GM23338 (cell line): ENCODE data around the gene SLC38A9. TPM values are rescaled to one million over a fixed set of nuclear protein-coding genes. Genes with fewer than 3 reads are reported as not detected.

Experiments
- ATAC-seq: fragments of 200-7000 bp; cut with Tn5 transposase; 3 replicates; pipeline ENCODE4 v1.9.1; 2020
- DNase-seq: peaks from one replicate; pipeline ENCODE4 v3.0.0-alpha.2; 2015; ENCODE audit warnings: low spot score
- H2AFZ ChIP-seq: fragments of 200-600 bp; sonication (generic); 2 replicates; pipeline ENCODE4 v1.8.0; 2016; ENCODE audit warnings: antibody characterized with exemption, mild to moderate bottlenecking, moderate library complexity
- H3F3A ChIP-seq: fragments of 200-600 bp; sonication (generic); replicated peaks from 2 replicates; pipeline ENCODE4 v1.8.0; 2017; ENCODE audit warnings: antibody characterized with exemption, mixed run types, low read depth
- H3K27ac ChIP-seq: fragments of 200-600 bp; sonication (generic); 2 replicates; pipeline ENCODE4 v1.6.1; 2016; ENCODE audit warnings: low read depth
- H3K27me3 ChIP-seq: fragments of 200-600 bp; sonication (generic); 2 replicates; pipeline ENCODE4 v1.8.0; 2016; ENCODE audit warnings: mild to moderate bottlenecking, mixed run types, moderate library complexity; ENCODE audit not compliant: insufficient read depth
- H3K36me3 ChIP-seq: fragments of 200-600 bp; sonication (generic); 2 replicates; pipeline ENCODE4 v1.8.0; 2016; ENCODE audit warnings: mild to moderate bottlenecking; ENCODE audit not compliant: insufficient read depth
- H3K4me1 ChIP-seq: fragments of 200-600 bp; sonication (generic); 2 replicates; pipeline ENCODE4 v1.8.0; 2016; ENCODE audit warnings: mild to moderate bottlenecking, moderate library complexity; ENCODE audit not compliant: insufficient read depth
- H3K4me2 ChIP-seq: fragments of 200-600 bp; sonication (generic); 2 replicates; pipeline ENCODE4 v1.7.1; 2017; ENCODE audit warnings: mixed run types
- H3K4me3 ChIP-seq: fragments of 200-600 bp; sonication (generic); 2 replicates; pipeline ENCODE4 v1.6.1; 2016; ENCODE audit warnings: mixed run types
- H3K79me2 ChIP-seq: fragments of 200-600 bp; sonication (generic); replicated peaks from 2 replicates; pipeline ENCODE4 v1.8.0; 2017; ENCODE audit warnings: mild to moderate bottlenecking; ENCODE audit not compliant: insufficient read depth
- H3K9me2 ChIP-seq: fragments of 200-600 bp; sonication (generic); 2 replicates; pipeline ENCODE4 v1.8.0; 2017; ENCODE audit not compliant: insufficient read depth
- H4K20me1 ChIP-seq: fragments of 200-600 bp; sonication (generic); replicated peaks from 2 replicates; pipeline ENCODE4 v1.8.0; 2017; ENCODE audit warnings: mild to moderate bottlenecking; ENCODE audit not compliant: insufficient read depth
- H3K27ac Mint-ChIP-seq: 2 replicates; pipeline ENCODE4 v1.8.0; 2020; ENCODE audit warnings: inconsistent platforms, mild to moderate bottlenecking, moderate library complexity, mixed read lengths
- H3K27me3 Mint-ChIP-seq: 3 replicates; pipeline ENCODE4 v1.8.0; 2022; ENCODE audit warnings: low read depth, mild to moderate bottlenecking, moderate library complexity, mixed read lengths, inconsistent platforms; ENCODE audit not compliant: insufficient read depth, poor library complexity
- H3K36me3 Mint-ChIP-seq: 3 replicates; pipeline ENCODE4 v1.8.0; 2021; ENCODE audit warnings: low read depth, mild to moderate bottlenecking, inconsistent platforms, moderate library complexity, mixed read lengths
- H3K4me1 Mint-ChIP-seq: 3 replicates; pipeline ENCODE4 v1.8.0; 2020; ENCODE audit warnings: mild to moderate bottlenecking, inconsistent platforms, mixed read lengths
- H3K4me3 Mint-ChIP-seq: 3 replicates; pipeline ENCODE4 v1.8.0; 2021; ENCODE audit warnings: moderate library complexity, mild to moderate bottlenecking, inconsistent platforms, mixed read lengths
- H3K9me3 Mint-ChIP-seq: 3 replicates; pipeline ENCODE4 v1.8.0; 2020; ENCODE audit warnings: moderate library complexity, mild to moderate bottlenecking, inconsistent platforms, mixed read lengths
- CREB1 ChIP-seq: fragments of 250-450 bp; sonication (Bioruptor Pico); IDR thresholded peaks from 2 replicates; pipeline ENCODE4 v1.5.0; 2020; ENCODE audit warnings: low read depth, mild to moderate bottlenecking, moderate library complexity
- CTCF ChIP-seq, 2 experiments: fragments of 200-600 bp in 1 of 2; sonication (generic) in 1 of 2; conservative IDR thresholded peaks; 2 replicates each; pipeline versions ENCODE4 v1.5.1 to v1.6.1; 2016 to 2017; ENCODE audit warnings: antibody characterized with exemption in 2 of 2, low read depth in 2 of 2, mild to moderate bottlenecking in 2 of 2, moderate library complexity in 1 of 2
- ETS1 ChIP-seq: IDR thresholded peaks from 2 replicates; pipeline ENCODE4 v1.6.1; 2016; ENCODE audit warnings: antibody characterized with exemption
- EZH2 ChIP-seq: fragments of 200-600 bp; sonication (generic); IDR thresholded peaks from one replicate; pipeline ENCODE4 v1.8.0; 2017; ENCODE audit warnings: antibody characterized with exemption, mild to moderate bottlenecking, low read depth; ENCODE audit not compliant: unreplicated experiment
- EZH2phosphoT487 ChIP-seq: fragments of 200-600 bp; sonication (generic); IDR thresholded peaks from one replicate; pipeline ENCODE4 v1.8.1; 2018; ENCODE audit warnings: antibody characterized with exemption; ENCODE audit not compliant: unreplicated experiment
- JUNB ChIP-seq: IDR thresholded peaks from one replicate; pipeline ENCODE4 v1.6.1; 2016; ENCODE audit warnings: antibody characterized with exemption; ENCODE audit not compliant: unreplicated experiment
- NANOG ChIP-seq: IDR thresholded peaks from 2 replicates; pipeline ENCODE4 v1.6.1; 2016; ENCODE audit warnings: antibody characterized with exemption, borderline replicate concordance
- POLR2AphosphoS5 ChIP-seq: IDR thresholded peaks from 2 replicates; pipeline ENCODE4 v1.6.1; 2016; ENCODE audit warnings: antibody characterized with exemption, low read depth
- REST ChIP-seq: IDR thresholded peaks from one replicate; pipeline ENCODE4 v1.6.1; 2018; ENCODE audit warnings: antibody characterized with exemption; ENCODE audit not compliant: unreplicated experiment
- STAT1 ChIP-seq: IDR thresholded peaks from one replicate; pipeline ENCODE4 v1.6.1; 2016; ENCODE audit warnings: antibody characterized with exemption; ENCODE audit not compliant: unreplicated experiment
- ZNF114 ChIP-seq: fragments of 250-450 bp; sonication (Bioruptor Pico); IDR thresholded peaks from 2 replicates; pipeline ENCODE4 v1.5.0; 2020; ENCODE audit warnings: mild to moderate bottlenecking, moderate library complexity
- ZNF331 ChIP-seq: fragments of 250-450 bp; sonication (Bioruptor Pico); IDR thresholded peaks from 2 replicates; pipeline ENCODE4 v1.5.0; 2020; ENCODE audit warnings: low read depth, mild to moderate bottlenecking, moderate library complexity
- ZNF462 ChIP-seq: fragments of 250-450 bp; sonication (Bioruptor Pico); IDR thresholded peaks from 2 replicates; pipeline ENCODE4 v1.5.0; 2020; ENCODE audit warnings: mild to moderate bottlenecking, moderate library complexity
- polyA plus RNA-seq: library from polyadenylated mRNA; unstranded; fragments of >200 nt; fragmentation: Nextera tagmentation; extraction: Ambion mirVana; gene quantifications from 2 replicates; pipeline ENCODE4 v1.2.1, GENCODE V29; 2016
- total RNA-seq: library from RNA; depleted of rRNA; stranded (reverse); fragments of >200 nt; shearing (Covaris generic); gene quantifications from 2 replicates; pipeline ENCODE4 v1.2.3, GENCODE V29; 2014

SLC38A9 gene
- total and polyA plus RNA-seq, 2 experiments from 2014 or later = 30.8 to 64.8 TPM

- Histone ChIP-seq H3K27ac (no peak overlapping the region), H3K36me3 (no peaks in the 10 kb centered on the region; the same call in 1 of the 2 replicates), H4K20me1 (no peaks in the 10 kb centered on the region), H3K4me2 (no peak overlapping the region), H3K27me3 (no peaks in the 10 kb centered on the region), H3K4me3 (no peak overlapping the region), H2AFZ (no peak overlapping the region), H3K4me1 (peaks cover 17% of the 10 kb centered on the region), H3F3A (no peaks in the 10 kb centered on the region), H3K79me2 (no peaks in the 10 kb centered on the region), H3K9me2 (no peaks in the 10 kb centered on the region)
- Mint-ChIP-seq H3K27me3 (peaks cover 2% of the 10 kb centered on the region), H3K9me3 (no peaks in the 10 kb centered on the region), H3K4me1 (peaks cover 16% of the 10 kb centered on the region), H3K4me3 (no peak overlapping the region), H3K27ac (no peak overlapping the region), H3K36me3 (no peaks in the 10 kb centered on the region)
- ATAC-seq = no peak
- TF ChIP-seq EZH2phosphoT487 = no peak
- no peak for TF ChIP-seq EZH2
- TF ChIP-seq JUNB = no peak
- TF ChIP-seq STAT1 = no peak
- TF ChIP-seq CREB1 = no peak
- no peak for TF ChIP-seq CTCF (conservative IDR thresholded peaks at IDR 0.05; ENCODE audit: low read depth in 2 of 2)
- no peak for TF ChIP-seq ETS1
- no peak for TF ChIP-seq ZNF331 (CRISPR knock-in tag)
- TF ChIP-seq REST = no peak
- TF ChIP-seq POLR2AphosphoS5 = no peak
- TF ChIP-seq ZNF114 (CRISPR knock-in tag) = no peak
- no peak for TF ChIP-seq NANOG
- TF ChIP-seq ZNF462 (CRISPR knock-in tag) = no peak
- DNase-seq = no peak
Measured at GRCh38 chr5:55620009-55620765, 91.9 kb downstream of the SLC38A9 start.
